Measurements from ENCODE around the gene EPHB2. TPM values are rescaled to one million over a fixed set of nuclear protein-coding genes. Genes with fewer than 3 reads are reported as not detected.

Gene EPHB2
- total and polyA plus RNA-seq, 2 of the 8 experiments (the other 6 are each of a cell fraction or from before 2014, with no cell fraction given) = 15.8 to 17.2 TPM

GRCh38 chr1:22846458-22846857 lies 135.8 kb downstream of the EPHB2 start:
- 86% methylated on average over 7 of the region's 12 CpGs; no CpG with 5 or more reads in 1 of the 2 experiments for WGBS, 2 experiments (ENCODE audit: extremely low coverage in 1 of 2, insufficient coverage in 1 of 2, insufficient read length in 1 of 2, insufficient replicate concordance in 2 of 2, low coverage in 1 of 2, low lambda C conversion rate in 2 of 2, missing lambda C conversion rate in 1 of 2)
- H3K23ac ChIP-seq (ENCODE audit: insufficient read length) = no peak overlapping the region
- peaks cover 0 to 7% (median 5%) of the 10 kb centered on the region in 4 experiments; a peak in 4 of 7 replicates for H3K4me1 ChIP-seq (replicated peaks in 1 of 4; ENCODE audit: control insufficient read depth in 3 of 4, insufficient read depth in 4 of 4, low read length in 3 of 4)
- no peak overlapping the region for H3K4ac ChIP-seq (replicated peaks; ENCODE audit: insufficient read length, low read depth, low read length)
- H3K79me2 ChIP-seq (ENCODE audit: control insufficient read depth in 1 of 2, insufficient read depth in 2 of 2, low read length in 2 of 2) = no peaks in the 10 kb centered on the region
- no peak overlapping the region for H2BK5ac ChIP-seq (ENCODE audit: low read depth, low read length)
- H2AFZ ChIP-seq (ENCODE audit: low read length) = no peak overlapping the region
- no peaks in the 10 kb centered on the region for H4K20me1 ChIP-seq (replicated peaks in 1 of 2; ENCODE audit: control insufficient read depth in 1 of 2, insufficient read depth in 2 of 2, low read length in 2 of 2)
- no peak overlapping the region for H2BK12ac ChIP-seq (ENCODE audit: low read depth, low read length)
- H3K9ac ChIP-seq (replicated peaks in 1 of 4; ENCODE audit: extremely low read depth in 1 of 4, low read depth in 3 of 4, low read length in 3 of 4) = no peak overlapping the region
- no peak overlapping the region for H3K56ac ChIP-seq (replicated peaks; ENCODE audit: insufficient read length, low read depth, low read length)
- no peak overlapping the region for H2BK15ac ChIP-seq (ENCODE audit: low read length)
- POLR2A ChIA-PET (ENCODE audit: partially characterized antibody) = no interaction called here
- no peaks in the 10 kb centered on the region for H3K23me2 ChIP-seq (ENCODE audit: low read depth, low read length)
- H3K4me3 ChIP-seq (ENCODE audit: extremely low read depth in 1 of 4, insufficient read depth in 2 of 4, low read depth in 3 of 4, low read length in 4 of 4) = no peak overlapping the region
- no peak overlapping the region for H3K27ac ChIP-seq (ENCODE audit: low read depth, low read length)
- H2BK120ac ChIP-seq (replicated peaks; ENCODE audit: low read depth, low read length) = no peak overlapping the region
- H4K91ac ChIP-seq (replicated peaks; ENCODE audit: insufficient read length, low read length) = no peak overlapping the region
- no peak for FAIRE-seq
- CTCF ChIA-PET (ENCODE audit: partially characterized antibody) = interaction anchor here (0.6 to 8.6 kb wide), 3 partner anchors 16 to 42 kb away, joined by 3 to 132 read pairs (median 3); no protein-coding TSS in a partner anchor
- no peak overlapping the region for H3K4me2 ChIP-seq (ENCODE audit: insufficient read depth in 1 of 2, low read depth in 2 of 2, low read length in 2 of 2)
- no peak overlapping the region for H3K14ac ChIP-seq (ENCODE audit: insufficient read length)
- no peak overlapping the region for H3K18ac ChIP-seq (ENCODE audit: extremely low read depth, low read length)
- no peak for DNase-seq (ENCODE audit: low read depth in 1 of 2, low spot score in 2 of 2)
- no peak overlapping the region for H2BK20ac ChIP-seq (ENCODE audit: low read length)
- no peak overlapping the region for H2AK5ac ChIP-seq (ENCODE audit: low read depth, low read length)
- H4K8ac ChIP-seq (ENCODE audit: extremely low read depth, insufficient read depth, low read length) = no peak overlapping the region; the same call in 1 of the 2 replicates
- H4K5ac ChIP-seq (ENCODE audit: insufficient read length, low read depth, low read length) = no peak overlapping the region
- no peaks in the 10 kb centered on the region for H3K9me3 ChIP-seq (ENCODE audit: insufficient read depth in 2 of 2, low read depth in 1 of 2, low read length in 1 of 2)
- no peaks in the 10 kb centered on the region for H3K79me1 ChIP-seq (ENCODE audit: low read depth, low read length)
- TF ChIP-seq JUN (IDR thresholded peaks at IDR 0.05; ENCODE audit: low read depth, low read length) (no peak), EGR1 (IDR thresholded peaks at IDR 0.05; ENCODE audit: borderline replicate concordance, low read depth, low read length) (peak; percentile 68), ASH2L (IDR thresholded peaks at IDR 0.05; ENCODE audit: low read length) (no peak)
- no peaks in the 10 kb centered on the region for H3K27me3 ChIP-seq (replicated peaks in 1 of 4; ENCODE audit: control insufficient read depth in 3 of 4, extremely low read depth in 1 of 4, insufficient read depth in 3 of 4, low read length in 3 of 4)
- no peaks in the 10 kb centered on the region for H3K36me3 ChIP-seq (ENCODE audit: control insufficient read depth in 2 of 4, insufficient read depth in 4 of 4, low read length in 3 of 4)
